SK-N-SH (cell line): ENCODE data around the gene RLN2.

Experiments used
- CHD2 ChIP-seq: fragments of 150-350 bp; IDR thresholded peaks from 2 replicates; pipeline ENCODE4 v1.6.1; 2018; ENCODE audit warnings: low read length; ENCODE audit not compliant: partially characterized antibody
- EP300 ChIP-seq, 2 experiments: IDR thresholded peaks; 2 replicates each; pipeline versions ENCODE4 v1.4.0 to v1.6.1; 2012; ENCODE audit warnings: borderline replicate concordance in 1 of 2, low read depth in 1 of 2, low read length in 1 of 2
- FOXM1 ChIP-seq: IDR thresholded peaks from 2 replicates; pipeline ENCODE4 v1.4.0; 2012; ENCODE audit warnings: low read depth, mild to moderate bottlenecking
- GABPA ChIP-seq: IDR thresholded peaks from 2 replicates; pipeline ENCODE4 v1.4.0; 2012; ENCODE audit warnings: low read depth, mild to moderate bottlenecking
- MEF2A ChIP-seq: IDR thresholded peaks from 2 replicates; pipeline ENCODE4 v1.4.0; 2012; ENCODE audit warnings: low read depth, borderline replicate concordance
- POLR2AphosphoS5 ChIP-seq: IDR thresholded peaks from 2 replicates; pipeline ENCODE4 v1.6.1; 2012; ENCODE audit warnings: low read depth, low read length
- RCOR1 ChIP-seq: fragments of 150-350 bp; IDR thresholded peaks from 2 replicates; pipeline ENCODE4 v1.6.1; 2017; ENCODE audit warnings: antibody characterized with exemption, low read length
- SMC3 ChIP-seq: IDR thresholded peaks from 2 replicates; pipeline ENCODE4 v1.6.1; 2012; ENCODE audit warnings: low read depth, low read length, improper control_type of control experiment
- TEAD4 ChIP-seq: IDR thresholded peaks from 2 replicates; pipeline ENCODE4 v1.4.0; 2012; ENCODE audit warnings: mild to moderate bottlenecking, borderline replicate concordance; ENCODE audit not compliant: insufficient read depth
- YY1 ChIP-seq: IDR thresholded peaks from 2 replicates; pipeline ENCODE4 v1.4.0; 2012; ENCODE audit warnings: low read depth, mild to moderate bottlenecking
- TF ChIP-seq, protein P1 (sequence below): fragments of 200-600 bp; sonication (generic); IDR thresholded peaks from 2 replicates; pipeline ENCODE4 v1.6.1; 2017; ENCODE audit warnings: antibody characterized with exemption, mild to moderate bottlenecking, moderate library complexity
- TF ChIP-seq, protein P2 (sequence below): IDR thresholded peaks from 2 replicates; pipeline ENCODE4 v1.4.0; 2012; ENCODE audit warnings: low read depth

DNA sequence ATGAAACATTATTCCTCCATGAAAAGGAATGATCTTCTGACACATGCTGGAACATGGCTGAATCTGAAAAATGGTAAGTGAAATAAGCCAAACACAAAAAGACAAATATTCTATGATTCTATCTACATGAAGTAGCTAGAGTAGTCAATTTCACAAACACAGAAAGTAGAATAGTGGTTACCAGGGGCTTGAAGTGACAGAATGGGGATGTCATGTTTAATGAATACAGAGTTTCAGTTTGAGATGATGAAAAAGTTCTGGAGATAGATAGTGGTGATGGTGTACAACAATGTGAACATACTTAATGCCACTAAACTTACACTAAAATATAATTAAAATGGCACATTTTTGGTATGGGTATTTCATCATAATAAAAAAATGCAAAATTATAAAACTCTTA, 18.3 kb downstream of the RLN2 start:
- TF ChIP-seq FOXM1 (no peak), EP300 (IDR thresholded peaks at IDR 0.05; ENCODE audit: borderline replicate concordance in 1 of 2, low read depth in 1 of 2, low read length in 1 of 2) (no peak), CHD2 (no peak), TEAD4 (no peak), MEF2A (no peak), SMC3 (no peak), RCOR1 (no peak), GABPA (no peak), YY1 (no peak), POLR2AphosphoS5 (no peak)
- TF ChIP-seq, protein P1, sequence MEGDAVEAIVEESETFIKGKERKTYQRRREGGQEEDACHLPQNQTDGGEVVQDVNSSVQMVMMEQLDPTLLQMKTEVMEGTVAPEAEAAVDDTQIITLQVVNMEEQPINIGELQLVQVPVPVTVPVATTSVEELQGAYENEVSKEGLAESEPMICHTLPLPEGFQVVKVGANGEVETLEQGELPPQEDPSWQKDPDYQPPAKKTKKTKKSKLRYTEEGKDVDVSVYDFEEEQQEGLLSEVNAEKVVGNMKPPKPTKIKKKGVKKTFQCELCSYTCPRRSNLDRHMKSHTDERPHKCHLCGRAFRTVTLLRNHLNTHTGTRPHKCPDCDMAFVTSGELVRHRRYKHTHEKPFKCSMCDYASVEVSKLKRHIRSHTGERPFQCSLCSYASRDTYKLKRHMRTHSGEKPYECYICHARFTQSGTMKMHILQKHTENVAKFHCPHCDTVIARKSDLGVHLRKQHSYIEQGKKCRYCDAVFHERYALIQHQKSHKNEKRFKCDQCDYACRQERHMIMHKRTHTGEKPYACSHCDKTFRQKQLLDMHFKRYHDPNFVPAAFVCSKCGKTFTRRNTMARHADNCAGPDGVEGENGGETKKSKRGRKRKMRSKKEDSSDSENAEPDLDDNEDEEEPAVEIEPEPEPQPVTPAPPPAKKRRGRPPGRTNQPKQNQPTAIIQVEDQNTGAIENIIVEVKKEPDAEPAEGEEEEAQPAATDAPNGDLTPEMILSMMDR = no peak
- TF ChIP-seq, protein P2, sequence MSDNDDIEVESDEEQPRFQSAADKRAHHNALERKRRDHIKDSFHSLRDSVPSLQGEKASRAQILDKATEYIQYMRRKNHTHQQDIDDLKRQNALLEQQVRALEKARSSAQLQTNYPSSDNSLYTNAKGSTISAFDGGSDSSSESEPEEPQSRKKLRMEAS = no peak
